ENCODE results near the gene OXSR1.
"Not testable (repeated sequence)": the region's sequence is repeated elsewhere in the genome, so short reads cannot be mapped to it uniquely, and the experiment has no call there.

Gene OXSR1

DNA sequence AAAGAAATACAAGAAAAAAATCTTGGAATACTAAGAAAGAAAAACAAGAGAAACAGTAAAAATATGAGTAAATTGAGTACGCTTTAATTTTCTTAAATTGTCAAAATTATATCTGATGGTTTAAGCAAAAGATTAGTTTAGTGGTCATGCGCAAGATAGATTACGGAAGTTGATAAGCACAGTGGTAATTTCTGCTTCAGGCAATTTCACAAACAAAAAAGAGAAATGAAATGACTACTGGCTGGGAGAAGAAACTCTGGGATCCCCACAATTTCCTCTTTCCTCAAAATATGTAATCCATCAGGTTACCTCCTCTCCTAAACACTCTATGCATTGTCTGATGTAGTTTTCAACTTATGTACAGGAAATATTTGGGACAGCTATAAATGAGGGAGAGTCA, 17.9 kb upstream of the OXSR1 start:
- TF ChIP-seq ZNF274 (IDR thresholded peaks at IDR 0.05; ENCODE audit: low read depth, low read length): no peak
- H3K4me3 ChIP-seq (ENCODE audit: low read length): no peak overlapping the region

DNA sequence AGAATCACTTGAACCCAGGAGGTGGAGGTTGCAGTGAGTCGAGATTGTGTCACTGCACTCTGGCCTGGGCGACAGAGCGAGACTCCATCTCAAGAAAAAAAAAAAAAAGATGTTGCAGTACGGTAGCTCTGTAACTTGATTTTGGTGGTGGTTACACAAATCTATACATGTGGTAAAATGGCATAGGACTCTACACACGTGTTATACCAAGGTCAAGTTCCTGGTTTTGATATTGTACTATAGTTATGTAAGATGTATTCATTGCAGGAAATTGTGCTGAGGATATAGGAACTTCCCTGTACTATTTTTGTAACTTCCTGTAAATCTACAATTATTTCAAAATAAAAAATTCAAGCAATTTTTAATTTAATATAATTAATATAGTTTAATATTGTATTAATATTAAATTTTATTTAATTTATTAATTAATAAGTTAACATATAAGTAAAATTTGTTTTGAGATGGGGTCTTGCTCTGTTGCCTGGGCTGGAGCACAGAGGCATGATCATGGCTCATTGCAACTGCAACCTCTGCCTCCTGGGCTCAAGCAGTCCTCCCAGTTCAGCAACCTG, 16.9 kb upstream of the OXSR1 start:
- H3K4me3 ChIP-seq (ENCODE audit: low read length): no peak overlapping the region
- no peak for TF ChIP-seq ZNF274 (IDR thresholded peaks at IDR 0.05; ENCODE audit: low read depth, low read length)

DNA sequence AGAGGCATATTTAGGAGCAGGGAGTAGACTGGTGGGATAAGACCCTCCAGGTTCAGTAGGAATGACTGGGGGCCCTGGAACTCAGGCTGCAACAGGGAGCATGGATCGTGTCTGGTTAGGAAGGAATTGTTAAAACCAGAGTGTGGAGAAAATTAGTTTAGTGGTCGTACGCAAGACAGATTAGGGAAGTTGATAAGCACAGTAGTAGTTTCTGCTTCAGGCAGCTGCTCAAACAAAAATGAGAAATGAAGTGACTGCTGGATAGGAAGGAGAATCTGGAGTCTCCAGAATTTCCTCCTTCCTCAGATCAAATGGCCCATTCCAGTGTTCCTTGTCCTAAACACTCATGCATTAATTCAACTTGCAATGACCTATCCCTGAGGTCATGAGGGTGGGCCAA, 15.6 kb upstream of the OXSR1 start:
- no peak for TF ChIP-seq ZNF274 (IDR thresholded peaks at IDR 0.05; ENCODE audit: low read depth, low read length)
- no peak overlapping the region for H3K4me3 ChIP-seq (ENCODE audit: low read length)

DNA sequence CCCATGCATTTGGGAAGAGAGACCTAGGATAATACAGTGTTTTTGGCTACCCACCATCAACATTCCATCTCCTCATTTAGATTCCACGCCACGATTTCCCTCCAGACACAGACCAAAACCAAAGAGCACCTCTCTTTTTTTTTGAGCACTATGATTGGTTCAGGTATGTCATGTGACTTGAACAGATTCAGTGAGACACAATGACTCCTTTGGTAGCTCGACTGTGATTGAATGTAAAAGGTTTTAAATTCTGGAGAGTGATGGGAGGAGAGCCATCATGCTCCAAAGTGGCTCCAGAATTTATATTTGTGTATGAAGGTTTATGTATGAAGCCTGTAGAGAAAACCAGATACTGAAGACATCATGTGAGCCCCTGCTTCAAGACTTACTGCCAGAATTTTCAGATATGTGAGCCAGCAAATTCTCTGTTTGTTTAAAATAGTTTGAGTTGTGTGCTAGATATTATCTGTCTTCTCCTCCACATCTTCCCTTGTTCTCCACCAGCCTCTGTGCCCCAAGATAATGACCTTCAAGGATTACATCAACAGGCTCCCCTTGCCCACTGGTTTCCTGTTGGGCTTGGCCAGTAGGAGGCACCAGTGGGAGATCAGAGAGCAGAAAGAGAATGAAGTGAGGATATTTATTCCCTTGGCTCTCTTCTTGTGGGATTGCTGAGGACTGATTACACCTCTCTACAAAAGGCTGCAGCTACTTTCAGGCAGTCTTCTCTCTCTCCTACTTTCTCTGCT, 14.4 kb upstream of the OXSR1 start:
- no peak overlapping the region for H3K4me3 ChIP-seq (ENCODE audit: low read length)

DNA sequence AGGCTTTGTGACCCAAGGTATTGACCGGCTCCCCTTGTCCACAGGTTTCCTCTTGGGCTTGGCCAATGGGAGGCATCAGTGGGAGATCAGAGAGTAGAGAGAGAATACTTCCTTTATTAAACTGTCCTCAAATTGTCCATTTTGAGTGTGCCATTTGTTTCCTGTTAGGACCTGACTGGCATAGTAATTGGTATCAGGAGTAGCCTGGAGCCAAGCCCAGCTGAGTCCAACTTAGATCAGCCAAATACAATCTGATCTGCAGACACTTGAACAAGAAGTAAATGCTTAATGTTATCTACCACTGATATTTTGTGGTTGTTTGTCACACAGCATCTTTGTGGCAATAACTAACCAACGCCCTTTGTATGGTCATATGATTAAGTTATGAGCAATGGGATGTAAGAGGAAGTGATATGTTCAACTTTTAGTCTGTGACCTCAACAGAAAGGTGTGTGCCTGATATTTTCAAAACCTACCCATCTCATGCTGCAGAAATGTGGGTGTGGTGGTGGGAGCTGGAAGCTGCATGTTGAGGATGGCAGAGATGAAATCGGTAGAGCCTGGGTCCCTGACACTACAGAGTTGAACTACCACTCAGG, 13.6 kb upstream of the OXSR1 start:
- TF ChIP-seq ZNF274 (IDR thresholded peaks at IDR 0.05; ENCODE audit: low read depth, low read length): no peak
- H3K4me3 ChIP-seq (ENCODE audit: low read length): no peak overlapping the region

More for the DNA sequence above, 14.4 kb upstream of the OXSR1 start:
- no peak for TF ChIP-seq ZNF274 (IDR thresholded peaks at IDR 0.05; ENCODE audit: low read depth, low read length)

DNA sequence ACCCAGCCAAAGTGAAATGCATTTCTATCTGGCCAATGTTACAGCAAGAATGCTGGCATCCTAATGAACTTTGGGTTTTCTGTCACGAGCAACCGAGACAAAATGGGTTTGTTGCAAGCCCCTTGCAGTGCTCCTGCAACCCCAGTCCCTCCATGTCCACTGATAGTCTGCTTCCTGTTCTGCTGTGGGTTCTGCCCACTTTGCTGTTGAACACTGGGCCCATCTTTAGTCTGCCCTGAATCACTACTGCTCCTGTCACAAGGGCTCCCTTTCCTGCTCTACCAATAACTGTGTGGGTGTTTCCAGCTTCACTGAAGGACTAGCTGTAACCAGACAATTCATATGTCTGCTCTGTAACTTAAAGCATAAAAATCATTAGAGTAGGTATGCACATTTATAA, 12.7 kb upstream of the OXSR1 start:
- no peak for TF ChIP-seq ZNF274 (IDR thresholded peaks at IDR 0.05; ENCODE audit: low read depth, low read length)
- H3K4me3 ChIP-seq (ENCODE audit: low read length): no peak overlapping the region

DNA sequence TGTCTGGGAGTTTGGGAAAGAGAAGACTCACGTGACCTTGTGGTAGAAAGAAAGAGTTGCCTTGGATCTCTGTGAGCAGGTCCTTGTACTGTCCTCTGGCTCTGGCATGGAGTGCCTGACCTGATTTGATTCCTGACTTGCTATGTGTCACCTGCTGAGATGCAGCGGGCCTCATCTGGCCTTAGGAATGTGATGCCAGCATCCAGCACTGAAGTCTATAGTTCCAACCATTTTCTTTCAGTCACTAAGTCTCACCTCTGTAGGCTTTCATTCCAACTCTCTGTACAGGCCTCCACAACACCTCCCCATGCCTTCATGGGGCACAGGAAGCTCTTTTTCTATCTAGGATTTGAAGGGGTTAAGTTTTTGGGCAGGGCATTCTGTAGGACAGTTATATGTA, 12.1 kb upstream of the OXSR1 start:
- no peak overlapping the region for H3K4me3 ChIP-seq (ENCODE audit: low read length)
- TF ChIP-seq ZNF274 (IDR thresholded peaks at IDR 0.05; ENCODE audit: low read depth, low read length): no peak

DNA sequence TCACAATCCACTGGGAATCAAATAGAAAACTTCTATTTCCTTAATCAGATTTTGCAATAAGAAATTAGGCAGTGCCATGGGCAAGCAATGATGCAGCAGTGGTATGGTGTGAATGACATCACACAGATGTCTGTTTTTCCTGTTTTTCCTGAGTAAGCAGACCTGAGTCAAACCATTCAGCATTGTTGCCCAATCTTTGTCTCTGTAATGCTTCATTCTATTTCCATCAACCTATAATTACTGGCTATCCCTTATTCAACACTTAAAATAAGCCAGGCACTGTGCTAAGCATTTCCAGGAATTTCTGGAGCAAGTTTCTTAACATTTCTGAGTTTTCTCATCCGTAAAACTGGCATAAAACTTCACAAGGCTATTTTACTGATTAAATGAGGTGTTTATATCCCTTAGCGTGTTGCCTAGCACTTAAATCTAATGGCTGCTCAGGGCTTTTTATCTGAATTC, 11.3 kb upstream of the OXSR1 start:
- TF ChIP-seq ZNF274 (IDR thresholded peaks at IDR 0.05; ENCODE audit: low read depth, low read length): no peak
- H3K4me3 ChIP-seq (ENCODE audit: low read length): no peak overlapping the region

DNA sequence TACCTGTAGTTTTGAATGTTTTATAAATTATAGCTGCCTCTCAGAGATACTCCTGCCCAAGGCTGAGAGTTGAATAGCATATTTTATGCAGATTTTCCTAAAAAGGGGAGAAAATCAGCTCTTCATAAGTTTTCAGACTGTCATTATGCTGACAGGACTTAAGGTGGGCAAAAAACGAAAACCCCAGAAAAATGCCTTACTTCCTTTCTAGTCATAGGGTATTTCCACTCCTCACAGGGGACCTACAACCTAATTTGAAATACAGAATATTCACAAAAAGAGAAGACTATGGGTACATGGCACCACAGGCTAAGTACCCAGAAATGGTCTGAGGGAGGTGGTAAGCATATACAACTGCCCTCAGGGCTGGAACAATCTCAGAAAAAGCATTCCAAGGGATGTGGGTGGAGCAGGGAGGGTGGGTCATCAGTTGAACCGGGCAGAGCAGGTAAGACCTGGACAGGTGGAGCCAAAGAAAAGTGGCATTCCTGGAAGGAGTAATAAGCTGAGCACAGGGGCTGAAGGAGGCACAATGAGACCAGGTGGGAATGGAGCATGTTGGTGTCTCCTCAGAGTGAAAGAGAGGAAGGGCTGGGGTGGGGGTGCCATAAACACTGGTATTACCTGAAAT, 10.6 kb upstream of the OXSR1 start:
- H3K4me3 ChIP-seq (ENCODE audit: low read length): no peak overlapping the region
- TF ChIP-seq ZNF274 (IDR thresholded peaks at IDR 0.05; ENCODE audit: low read depth, low read length): no peak

DNA sequence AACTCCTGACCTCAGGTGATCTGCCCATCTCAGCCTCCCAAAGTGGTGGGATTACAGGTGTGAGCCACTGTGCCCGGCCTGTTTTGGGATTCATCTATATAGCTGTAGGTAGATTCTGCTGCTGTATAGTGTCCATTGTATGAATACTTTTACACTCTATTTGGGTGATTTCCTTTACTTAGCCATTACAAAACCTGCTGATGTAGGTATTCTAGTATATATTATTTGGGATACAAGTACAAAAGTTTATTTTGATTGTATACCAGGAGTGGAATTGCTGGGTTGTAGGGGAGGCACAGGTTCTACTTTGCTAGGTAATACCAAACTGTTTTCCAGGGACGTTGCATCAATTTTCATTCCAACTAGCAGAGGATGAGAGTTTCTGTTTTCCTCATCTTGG, 9.5 kb upstream of the OXSR1 start:
- no peak for TF ChIP-seq ZNF274 (IDR thresholded peaks at IDR 0.05; ENCODE audit: low read depth, low read length)
- H3K4me3 ChIP-seq (ENCODE audit: low read length): no peak overlapping the region

DNA sequence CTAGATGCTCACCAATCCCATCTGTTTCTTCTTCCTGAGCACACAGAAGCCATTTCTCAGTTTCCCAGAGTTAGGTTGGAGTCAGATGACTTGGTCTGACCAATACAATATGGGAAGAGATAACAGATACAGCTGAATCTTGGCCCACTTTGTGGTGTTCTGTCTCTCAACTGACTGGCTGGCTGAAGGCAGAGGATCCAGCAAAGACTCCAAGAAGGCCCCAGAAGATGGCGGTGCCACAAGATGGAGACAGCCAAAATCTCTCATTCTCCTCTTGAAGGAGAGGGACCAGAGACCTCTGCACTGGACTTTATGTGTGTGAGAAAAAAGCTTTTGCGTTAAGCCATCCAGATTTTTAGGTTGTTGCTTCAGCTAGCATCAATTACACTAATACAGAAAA, 8.2 kb upstream of the OXSR1 start:
- H3K4me3 ChIP-seq (ENCODE audit: low read length): no peak overlapping the region
- no peak for TF ChIP-seq ZNF274 (IDR thresholded peaks at IDR 0.05; ENCODE audit: low read depth, low read length)

DNA sequence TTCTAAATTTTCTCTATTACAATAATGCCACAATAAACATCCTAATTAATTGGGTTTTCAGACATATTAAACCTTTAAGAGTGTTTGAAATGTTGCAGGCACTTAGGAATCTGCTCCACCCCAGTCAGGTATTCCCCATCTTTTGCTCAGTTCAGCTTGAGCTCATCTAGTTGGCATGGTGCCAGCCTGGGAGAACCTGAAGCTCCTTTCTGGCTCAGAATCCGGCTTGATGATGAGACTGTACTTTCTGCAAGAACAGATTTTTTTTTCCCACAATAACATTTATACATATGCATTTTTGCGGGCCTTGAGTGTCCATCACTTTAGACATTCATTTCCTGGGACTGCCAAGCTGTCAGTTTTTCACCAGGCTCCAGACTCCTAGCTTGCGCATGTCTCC, 7.7 kb upstream of the OXSR1 start:
- no peak for TF ChIP-seq ZNF274 (IDR thresholded peaks at IDR 0.05; ENCODE audit: low read depth, low read length)

DNA sequence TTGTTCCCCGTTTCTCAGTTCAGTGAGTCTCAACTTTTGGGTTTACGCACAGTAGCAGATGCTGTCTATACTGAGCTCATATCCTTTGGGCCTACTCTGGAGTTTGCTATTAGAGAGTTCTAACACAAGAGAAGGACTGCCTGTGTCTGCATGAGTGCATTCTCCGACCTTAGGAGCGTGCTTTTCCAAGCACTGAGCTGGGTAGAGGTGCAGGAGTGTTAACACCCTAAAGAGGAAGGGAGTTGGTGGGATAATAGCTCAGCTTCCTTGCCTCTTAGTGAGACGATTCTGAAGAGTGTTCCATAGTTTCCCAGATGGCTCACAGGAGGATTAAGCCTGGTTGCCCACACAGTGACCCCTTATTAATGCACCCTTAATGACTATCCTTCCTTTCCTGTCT, 6.9 kb upstream of the OXSR1 start:
- no peak overlapping the region for H3K4me3 ChIP-seq (ENCODE audit: low read length)
- no peak for TF ChIP-seq ZNF274 (IDR thresholded peaks at IDR 0.05; ENCODE audit: low read depth, low read length)

More for the DNA sequence above, 7.7 kb upstream of the OXSR1 start:
- no peak overlapping the region for H3K4me3 ChIP-seq (ENCODE audit: low read length)

DNA sequence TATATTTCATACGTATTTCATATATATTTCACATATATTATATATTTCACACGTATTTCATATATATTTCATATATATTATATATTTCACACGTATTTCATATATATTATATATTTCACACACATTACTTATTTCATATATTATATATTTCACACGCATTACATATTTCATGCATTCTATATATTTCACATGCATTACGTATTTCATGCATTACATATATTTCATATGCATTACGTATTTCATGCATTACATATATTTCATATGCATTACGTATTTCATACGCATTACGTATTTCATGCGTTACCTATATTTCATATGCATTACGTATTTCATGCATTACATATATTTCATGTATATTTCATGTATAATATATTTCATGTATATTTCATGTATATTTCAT, 4.6 kb upstream of the OXSR1 start:
- H3K4me3 ChIP-seq (ENCODE audit: low read length): not testable (repeated sequence)
